ENCODE measurements around the gene DIABLO.
"Not testable (repeated sequence)": the region's sequence is repeated elsewhere in the genome, so short reads cannot be mapped to it uniquely, and the experiment has no call there.

DIABLO gene

DNA sequence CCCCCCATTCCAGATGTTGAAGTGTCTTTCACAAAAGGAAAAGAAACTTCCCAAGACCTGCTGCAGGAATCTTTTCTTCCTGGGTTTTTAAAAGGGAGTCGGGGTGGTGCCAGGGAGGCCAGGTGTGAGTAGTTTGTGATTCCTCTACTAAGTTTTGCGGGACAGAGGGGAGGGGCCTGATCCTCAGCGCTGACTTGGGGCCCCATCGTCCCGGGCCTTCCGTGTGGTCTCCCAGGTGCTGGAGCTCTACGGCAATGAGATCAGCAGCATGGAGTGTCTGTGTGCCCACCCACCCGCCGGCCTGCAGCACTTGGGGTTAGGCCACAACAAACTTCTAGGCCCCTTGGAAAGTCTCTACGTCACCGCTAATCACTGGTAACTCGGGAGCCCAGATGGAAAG lies 38.4 kb downstream of the DIABLO start:
- no peak for DNase-seq

DNA sequence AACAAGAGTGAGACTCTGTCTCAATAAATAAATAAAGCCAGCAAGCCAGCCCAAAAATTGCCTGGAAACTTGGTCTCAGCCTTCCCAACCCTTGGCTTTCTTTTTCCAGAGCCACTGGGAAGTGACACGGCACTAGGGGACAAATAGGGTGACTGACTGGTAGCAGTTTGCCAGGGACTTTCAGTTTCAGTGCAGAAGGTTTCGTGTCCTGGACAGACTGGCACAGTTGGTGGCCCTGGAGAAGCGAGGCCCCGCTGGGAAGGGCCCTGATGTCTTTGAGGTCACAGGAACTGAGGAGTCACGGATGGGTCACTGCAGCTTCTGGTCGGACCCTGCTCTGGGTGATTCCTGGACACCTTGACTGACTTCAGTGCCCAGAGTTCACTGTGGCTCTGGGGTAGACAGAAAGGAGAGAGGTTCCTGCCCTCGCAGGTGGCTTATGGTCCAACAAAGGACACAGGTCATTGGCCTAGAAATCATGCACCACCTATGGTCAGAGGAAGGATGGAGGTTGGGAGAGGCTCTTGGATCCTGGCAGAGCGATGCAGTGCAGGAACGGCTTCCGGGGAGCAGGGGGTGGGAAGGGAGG lies 40.3 kb downstream of the DIABLO start:
- DNase-seq: no peak

DNA sequence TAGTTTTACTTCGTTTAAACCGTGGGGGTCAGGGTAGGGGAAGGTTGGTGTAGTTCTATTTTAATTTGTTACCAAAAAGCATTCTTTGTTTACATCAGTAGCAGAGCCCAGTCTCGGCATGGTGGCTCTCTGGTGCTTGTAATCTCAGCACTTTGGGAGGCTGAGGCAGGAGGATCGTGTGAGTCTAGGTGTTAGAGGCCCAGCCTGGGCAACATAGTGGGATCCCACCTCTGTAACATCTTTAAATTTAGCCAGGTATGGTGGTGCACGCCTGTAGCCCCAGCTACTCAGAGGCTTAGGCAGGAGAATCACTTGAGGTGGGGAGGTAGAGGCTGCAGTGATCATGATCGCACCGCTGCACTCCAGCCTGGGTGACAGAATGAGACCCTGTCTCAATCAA lies 40.8 kb downstream of the DIABLO start:
- no peak for DNase-seq

DNA sequence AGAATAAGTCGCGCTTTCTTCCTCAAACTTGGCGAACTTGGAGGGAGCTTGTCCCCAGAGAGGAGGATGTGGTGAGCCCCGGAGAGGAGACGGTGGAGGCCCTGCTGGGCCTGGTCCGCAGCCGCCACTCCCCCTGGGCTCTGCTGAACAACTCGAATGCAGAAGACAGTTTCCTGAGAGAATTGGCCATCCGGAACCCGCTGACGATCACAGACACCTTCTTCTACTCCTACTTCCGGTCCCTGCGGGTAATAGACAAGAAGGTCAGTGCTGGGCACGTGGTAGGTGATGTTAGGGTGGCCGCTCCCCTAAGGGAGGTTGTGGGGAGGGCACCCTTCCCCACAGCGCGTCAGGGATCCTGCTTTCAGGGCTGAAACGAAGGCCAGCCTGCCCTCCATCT lies 41.3 kb downstream of the DIABLO start:
- no peak for DNase-seq

DNA sequence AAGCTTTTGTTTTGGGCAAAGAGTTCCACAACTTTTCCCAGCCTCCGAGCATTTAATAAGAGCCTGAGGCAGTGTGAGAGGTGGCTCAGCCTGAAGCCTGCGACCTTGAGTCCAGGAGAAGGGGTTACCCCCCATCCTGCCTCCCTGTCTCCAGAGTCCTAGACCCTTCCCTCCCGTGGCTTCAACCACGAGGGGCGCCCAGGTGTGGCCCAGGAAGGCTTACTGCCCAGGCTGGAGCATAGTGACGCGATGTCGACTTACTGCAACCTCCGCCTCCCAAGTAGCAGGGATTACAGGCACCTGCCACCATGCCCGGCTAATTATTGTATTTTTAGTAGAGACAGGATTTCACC lies 42.3 kb downstream of the DIABLO start:
- no peak for DNase-seq

DNA sequence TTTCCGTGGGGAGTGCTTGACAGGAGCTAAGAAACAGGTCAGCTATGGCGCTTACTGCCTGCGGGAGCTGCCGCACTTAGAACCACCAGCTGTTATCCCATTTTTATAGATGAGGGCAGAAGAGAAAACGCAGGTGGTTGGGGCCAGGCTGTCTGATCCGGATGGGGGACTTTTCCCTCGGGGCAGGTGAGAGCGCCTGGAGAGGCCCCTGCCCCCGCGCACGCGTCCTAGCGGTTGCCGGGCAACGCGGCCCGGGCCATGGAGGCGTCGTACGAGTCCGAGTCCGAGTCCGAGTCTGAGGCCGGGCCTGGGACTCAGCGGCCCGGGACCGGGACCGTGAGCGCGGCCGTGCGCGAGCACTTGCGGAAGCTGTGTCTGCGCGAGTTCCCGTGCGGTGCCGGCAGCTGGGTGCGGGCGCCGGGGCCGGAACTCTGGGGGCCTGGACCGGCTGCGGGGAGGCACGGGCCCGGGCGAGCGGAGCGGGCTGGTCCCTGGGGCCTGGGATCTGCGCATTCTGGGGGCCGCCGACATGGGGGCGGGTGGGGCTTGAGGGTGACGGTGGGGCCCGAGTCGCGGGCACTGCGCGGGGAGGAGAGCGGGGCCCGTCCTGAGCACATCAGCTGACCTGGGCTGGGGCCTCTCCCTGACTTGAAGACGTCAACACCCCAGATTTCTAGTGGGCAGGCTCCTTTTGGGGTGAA lies 42.8 kb downstream of the DIABLO start, which contains the start of gene LRRC43:
Gene LRRC43, plus strand, starts transcription at position 237 of the 701 bp plus-strand sequence. Its CDS starts 22 bp downstream, at position 259.
- DNase-seq: peak; percentile 27

DNA sequence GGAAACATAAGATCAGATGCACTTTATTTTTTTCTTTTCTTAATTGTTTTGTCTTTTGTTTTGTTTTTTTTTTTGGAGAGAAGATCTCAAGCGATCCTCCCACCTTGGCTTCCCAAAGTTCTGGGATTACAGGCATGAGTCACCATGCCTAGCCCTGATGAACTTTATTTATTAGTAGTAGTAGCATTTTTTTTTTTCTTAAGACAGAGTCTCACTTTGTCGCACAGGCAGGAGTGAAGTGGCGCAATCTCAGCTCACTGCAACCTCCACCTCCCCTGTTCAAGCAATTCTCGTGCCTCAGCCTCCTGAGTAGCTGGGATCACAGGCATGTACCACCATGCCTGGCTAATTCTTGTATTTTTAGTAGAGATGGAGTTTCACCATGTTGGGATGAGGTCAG lies 49.4 kb downstream of the DIABLO start:
- not testable (repeated sequence) for DNase-seq

DNA sequence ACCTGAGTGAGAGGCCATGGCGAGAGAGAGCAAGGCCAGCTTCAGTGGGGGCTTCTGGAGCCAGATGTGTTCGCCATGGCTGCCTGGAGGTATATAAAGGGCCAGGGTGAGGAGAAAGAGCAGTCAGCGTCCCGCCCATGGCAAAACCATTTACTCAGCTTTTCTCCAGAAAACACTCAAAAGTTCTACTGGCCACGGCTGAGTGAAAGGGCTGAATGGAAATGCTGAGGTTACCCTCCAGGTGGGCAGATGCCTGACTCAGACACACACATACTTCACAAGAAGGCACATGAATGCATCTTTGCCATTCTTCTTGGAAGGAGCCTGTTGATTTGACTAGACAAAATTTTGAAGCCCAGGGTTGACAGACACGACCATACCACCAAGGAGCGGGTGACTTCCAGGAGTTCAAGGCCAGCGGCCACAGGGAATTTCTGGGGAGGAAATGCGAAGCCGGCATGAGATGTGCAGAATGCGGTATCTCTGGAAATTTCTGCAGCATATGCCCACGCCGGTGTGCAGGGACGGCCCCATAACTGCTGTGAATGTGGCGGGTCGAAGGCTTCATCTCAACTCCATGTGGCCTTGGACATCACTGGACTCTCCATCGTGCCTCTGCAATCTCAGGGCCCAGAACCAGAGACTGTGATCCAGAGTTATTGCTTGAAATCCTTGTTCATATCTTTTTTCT lies 51.6 kb downstream of the DIABLO start, which contains the start of gene IL31:
Gene IL31, minus strand, starts transcription at position 67 of the 691 bp plus-strand sequence. Its CDS starts 49 bp downstream, at position 18.
- no peak for DNase-seq

DNA sequence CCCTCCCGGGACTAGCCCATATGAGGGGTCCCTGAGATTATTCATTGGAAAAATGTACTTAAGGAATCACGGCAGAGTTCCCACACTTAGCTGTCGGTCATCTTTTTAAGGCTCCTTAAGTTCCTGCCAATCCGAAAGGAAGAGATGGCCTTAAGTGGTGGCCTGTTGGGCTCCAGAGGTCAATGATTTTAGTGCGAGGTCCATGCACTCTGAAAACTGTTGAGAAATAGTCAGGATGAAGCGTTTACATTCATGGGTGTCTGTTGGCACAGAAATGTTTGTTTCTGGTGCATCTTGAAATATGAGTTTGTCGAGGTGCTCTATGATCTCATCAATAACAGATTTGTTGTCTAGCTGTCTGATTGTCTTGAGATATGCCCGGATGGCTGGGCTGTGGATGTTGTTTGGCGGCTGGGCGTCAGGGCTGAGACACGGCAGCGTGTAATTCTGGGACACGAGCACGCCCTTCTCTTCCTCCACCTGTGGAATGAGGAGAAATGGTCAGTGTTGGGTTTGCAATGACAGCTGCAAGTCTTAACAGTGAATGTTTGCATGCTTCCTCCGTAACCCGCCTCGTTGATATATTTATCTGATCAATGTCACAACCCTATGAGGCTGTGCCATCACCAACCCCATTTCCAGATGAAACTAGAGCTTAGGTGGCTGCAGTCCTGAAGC lies 53.5 kb downstream of the DIABLO start:
- no peak for DNase-seq

DNA sequence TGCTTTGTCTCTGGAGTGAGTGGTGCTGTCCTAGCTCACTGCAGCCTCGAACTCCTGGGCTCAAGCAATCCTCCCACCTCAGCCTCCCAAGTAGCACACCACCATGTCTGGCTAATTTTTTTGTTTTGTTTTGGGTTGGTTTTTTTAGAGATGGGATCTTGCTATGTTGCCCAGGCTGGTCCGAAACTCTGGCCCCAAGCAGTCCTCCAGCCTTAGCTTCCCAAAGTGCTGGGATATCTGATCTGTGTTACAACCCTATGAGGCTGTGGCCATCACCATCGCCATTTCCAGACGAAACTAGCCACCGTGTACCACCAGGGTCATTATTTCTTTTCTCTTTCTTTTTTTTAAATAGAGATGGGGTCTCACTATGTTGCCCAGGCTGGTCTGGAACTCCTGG lies 54.5 kb downstream of the DIABLO start:
- no peak for DNase-seq

DNA sequence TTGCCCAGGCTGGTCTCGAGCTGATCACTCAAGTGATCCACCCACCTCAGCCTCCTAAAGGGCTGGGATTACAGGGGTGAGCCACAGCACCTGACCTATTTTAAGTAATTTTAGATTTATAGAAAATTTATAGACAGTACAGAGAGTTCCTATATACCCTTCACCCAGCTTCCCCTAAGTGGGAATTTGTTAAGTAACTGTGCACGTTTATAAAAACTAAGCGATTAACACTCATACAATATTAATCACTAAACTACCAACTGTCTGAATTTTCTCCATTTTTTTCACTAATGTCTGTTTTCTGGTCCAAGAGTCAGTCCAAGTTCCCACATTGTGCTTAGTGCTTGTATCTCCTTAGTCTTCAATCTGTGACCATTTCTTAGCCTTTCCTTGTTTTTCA lies 57.4 kb downstream of the DIABLO start:
- DNase-seq: no peak

DNA sequence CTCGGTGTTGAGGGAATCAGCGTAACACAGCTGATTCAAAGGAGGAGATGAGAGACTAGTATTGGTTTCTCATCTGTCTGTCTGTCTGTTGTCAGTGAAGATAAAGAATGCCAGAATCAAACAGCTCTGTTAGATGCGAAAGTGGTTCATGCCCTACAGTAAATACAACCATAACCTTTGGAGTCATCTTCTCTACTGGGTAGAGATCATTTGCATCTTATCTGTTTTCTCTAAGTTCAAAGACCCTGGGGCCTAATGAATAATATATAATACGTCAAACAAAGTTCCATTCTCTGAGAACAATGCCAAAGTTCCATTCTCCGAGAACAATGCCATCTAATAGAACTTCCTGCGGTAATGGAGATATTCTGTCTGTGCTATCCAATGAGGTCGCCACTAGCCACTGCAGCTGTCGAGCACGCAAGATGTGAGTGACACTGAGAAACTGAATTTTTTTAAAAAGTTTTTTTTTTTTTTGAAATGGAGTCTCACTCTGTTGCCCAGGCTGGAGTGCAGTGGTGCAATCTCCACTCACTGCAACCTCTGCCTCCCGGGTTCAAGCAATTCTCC lies 58.4 kb downstream of the DIABLO start:
- DNase-seq: no peak

DNA sequence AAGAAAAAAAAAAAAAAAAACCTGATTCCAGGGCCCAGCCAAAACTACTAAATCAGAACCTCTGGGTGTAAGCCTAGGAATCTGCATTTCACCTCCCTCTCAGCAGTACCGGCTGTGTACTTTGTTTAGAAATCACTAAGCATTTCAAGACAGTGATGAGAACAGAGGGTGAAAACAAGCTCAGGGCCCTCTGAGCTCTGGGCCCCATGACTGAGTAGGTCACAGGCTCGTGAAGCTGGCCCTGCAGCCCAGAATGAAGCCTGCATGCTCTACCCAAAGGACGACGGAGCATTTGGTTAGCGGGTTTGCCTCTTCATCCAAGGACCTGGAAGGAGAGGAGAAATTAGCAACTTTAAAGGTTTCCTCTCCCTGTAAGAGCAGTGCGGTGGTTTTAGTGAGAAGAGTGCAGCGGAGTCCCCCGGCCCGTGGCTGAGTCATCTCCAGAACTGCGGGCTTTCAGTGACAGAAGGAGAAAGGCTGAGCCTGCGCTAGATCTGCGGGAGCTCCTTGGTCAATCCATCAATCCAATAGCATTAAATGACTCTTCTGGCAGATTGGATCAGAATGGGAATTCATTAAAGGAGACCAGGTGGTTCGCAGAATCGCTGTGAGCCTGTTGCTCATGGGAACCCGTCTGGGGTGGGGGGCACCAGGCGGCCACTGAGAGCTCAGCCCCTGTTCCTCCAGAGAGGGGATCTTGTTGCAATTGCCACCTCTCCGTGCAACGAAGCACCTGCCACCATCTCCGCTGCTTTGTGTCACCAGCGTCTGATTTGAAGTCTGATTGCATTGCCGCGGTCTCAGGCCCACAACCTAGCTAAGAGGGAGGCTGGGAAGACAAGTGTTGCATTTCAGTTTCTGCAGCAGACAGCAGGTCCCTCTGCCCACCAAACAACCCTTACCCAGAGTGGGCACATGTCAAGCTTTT lies 59.2 kb downstream of the DIABLO start:
- DNase-seq: no peak

DNA sequence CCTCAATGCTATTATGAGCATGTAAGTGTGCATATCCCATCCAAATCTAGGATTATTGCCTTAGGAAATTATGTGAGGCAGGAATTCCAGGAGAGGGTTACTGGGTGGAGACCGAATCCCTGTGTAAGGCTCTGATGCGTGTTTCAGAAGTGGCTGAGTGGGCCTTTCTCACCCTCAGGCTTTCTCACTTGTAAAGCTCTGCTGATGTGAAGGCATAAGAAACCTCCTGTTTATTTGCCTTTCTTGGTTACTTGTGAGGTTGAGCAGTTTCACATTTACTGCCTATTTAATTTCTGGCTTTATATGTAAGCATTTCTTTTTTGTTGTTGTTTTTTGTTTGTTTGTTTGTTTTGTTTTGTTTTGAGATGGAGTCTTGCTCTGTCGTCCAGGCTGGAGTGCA lies 62.9 kb downstream of the DIABLO start:
- no peak for DNase-seq

DNA sequence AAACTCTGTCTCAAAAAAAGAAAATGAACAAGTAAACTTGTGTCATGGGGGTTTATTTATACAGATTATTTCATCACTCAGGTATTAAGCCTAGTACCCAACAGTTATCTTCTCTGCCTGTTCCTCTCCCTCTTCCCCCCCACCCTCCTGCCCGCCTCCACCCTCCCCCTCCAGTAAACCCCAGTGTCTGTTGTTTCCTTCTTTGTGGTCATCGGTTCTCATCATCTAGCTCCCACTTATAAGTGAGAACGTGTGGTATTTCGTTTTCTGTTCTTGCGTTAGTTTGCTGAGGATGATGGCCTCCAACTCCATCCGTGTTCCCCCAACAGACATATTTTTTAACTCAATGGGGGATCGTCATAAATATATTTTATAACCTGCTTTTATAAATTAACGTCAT lies 64.2 kb downstream of the DIABLO start:
- DNase-seq: no peak

DNA sequence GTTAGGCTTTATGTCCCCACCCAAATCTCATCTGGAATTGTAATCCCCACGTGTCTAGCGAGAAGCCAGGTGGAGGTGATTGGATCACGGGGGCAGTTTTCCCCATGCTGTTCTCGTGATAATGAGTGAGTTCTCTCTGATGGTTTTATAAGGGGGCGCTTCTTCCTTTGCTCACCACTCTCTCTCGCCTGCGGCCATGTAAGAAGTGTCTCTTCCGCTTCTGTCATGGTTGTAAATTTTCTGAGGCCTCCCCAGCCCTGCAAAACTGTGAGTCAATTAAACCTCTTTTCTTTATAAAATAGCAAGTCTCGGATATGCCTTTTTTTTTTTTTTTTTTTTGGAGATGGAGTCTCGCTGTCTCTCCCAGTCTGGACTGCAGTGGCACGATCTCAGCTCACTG lies 65.1 kb downstream of the DIABLO start:
- no peak for DNase-seq

DNA sequence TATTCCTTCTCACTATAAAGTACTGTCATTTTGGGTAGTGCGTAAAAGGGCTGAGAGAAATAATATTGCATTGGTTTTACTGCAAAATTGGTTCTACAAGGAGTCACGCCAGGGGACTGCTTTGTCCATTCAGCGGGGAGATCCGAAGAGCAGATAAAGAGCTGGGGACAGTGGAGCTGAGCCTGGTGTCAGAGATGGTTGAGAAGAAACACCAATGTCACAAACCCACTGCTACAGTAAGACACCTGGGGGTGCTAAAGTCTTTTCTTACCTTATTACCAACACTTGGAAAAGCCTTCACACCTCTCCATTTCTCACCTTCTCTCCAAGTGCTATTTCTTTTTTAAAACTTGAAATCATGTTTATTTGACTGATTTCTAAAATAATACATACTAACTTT lies 66.0 kb downstream of the DIABLO start:
- DNase-seq: no peak

DNA sequence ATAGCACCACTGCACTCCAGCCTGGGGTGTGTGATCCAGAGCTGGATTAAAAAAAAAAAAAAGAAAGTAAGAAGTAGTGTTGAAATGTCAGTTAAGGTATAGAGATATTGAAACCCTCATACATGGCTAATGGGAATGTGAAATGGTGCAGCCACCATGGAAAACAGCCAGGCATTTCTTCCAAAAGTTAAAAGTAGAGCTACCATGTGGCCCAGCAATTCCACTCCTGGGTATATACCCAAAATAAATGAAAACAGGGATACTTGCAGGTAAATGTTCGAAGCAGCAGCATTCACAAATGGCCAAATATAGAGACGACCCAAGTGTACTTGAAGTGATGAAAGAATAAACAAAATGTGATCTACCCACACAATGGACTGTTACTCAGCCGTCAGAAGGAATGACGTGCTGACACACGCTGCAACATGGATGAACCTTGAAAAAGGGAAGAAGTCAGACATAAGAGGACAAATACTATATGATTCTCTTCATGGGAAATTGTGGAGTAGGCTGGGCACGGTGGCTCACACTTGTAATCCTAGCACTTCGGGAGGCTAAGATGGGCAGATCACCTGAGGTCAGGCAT lies 67.1 kb downstream of the DIABLO start:
- no peak for DNase-seq

All from activated gamma-delta T cell treated with Interleukin-2 at 50 U/mL for 16 hours (primary cell).